Endothelial cell of umbilical vein (primary cell): ENCODE data around the gene SMOC1. TPM values are rescaled to one million over a fixed set of nuclear protein-coding genes. Genes with fewer than 3 reads are reported as not detected.

ENCODE experiments used
- BruUV-seq: library from RNA; stranded (reverse); fragments of 400-500 nt; replicated peaks from 2 replicates; lab custom pipeline; 2021; lab: Mats Ljungman, UMichigan
- CTCF ChIA-PET: fragments of 300-600, 350-600 bp; sonication (Branson Sonifier 250); formaldehyde crosslinking; loops from one replicate; lab custom pipeline; 2021; ENCODE audit warnings: antibody characterized with exemption, inconsistent platforms; lab: Charles Lee
- POLR2A ChIA-PET: fragments of 300-600, 350-600 bp; sonication (Branson Sonifier 250); formaldehyde crosslinking; loops from one replicate; lab custom pipeline; 2021; ENCODE audit warnings: antibody characterized with exemption, inconsistent platforms; lab: Charles Lee
- DNase-seq: peaks from one replicate; pipeline ENCODE4 v3.0.0-alpha.2; 2011; ENCODE audit warnings: low read depth, low spot score
- FAIRE-seq: peaks from 2 replicates; lab custom pipeline; 2011; peaks lifted over from hg19 to GRCh38; lab: Jason Lieb, UNC
- H2AFZ ChIP-seq: 2 replicates; pipeline ENCODE4 v1.6.0; 2012; ENCODE audit warnings: low read depth, low read length, control low read depth, inconsistent platforms
- H3K27ac ChIP-seq: 2 replicates; pipeline ENCODE4 v1.5.1; 2011; ENCODE audit warnings: low read depth, mild to moderate bottlenecking, control low read depth, low read length, moderate library complexity; ENCODE audit not compliant: insufficient read depth
- H3K27me3 ChIP-seq, 2 experiments: 2 replicates each; pipeline versions ENCODE4 v1.6.0 to v1.6.1; 2011; ENCODE audit warnings: low read length in 2 of 2, mixed read lengths in 1 of 2; ENCODE audit not compliant: control insufficient read depth in 2 of 2, insufficient read depth in 2 of 2
- H3K36me3 ChIP-seq, 2 experiments: 2 replicates in 1 of 2; 3 replicates in 1 of 2; pipeline ENCODE4 v1.5.1; 2011; ENCODE audit warnings: low read length in 2 of 2, mild to moderate bottlenecking in 1 of 2, moderate library complexity in 1 of 2; ENCODE audit not compliant: control insufficient read depth in 2 of 2, insufficient read depth in 2 of 2; ENCODE audit errors: extremely low read depth in 1 of 2
- H3K4me1 ChIP-seq: 3 replicates; pipeline ENCODE4 v1.5.1; 2011; ENCODE audit warnings: mild to moderate bottlenecking, low read length; ENCODE audit not compliant: control insufficient read depth, insufficient read depth; ENCODE audit errors: extremely low read depth
- H3K4me2 ChIP-seq: 2 replicates; pipeline ENCODE4 v1.6.1; 2011; ENCODE audit warnings: low read length, control low read depth, mixed read lengths; ENCODE audit not compliant: insufficient read depth
- H3K4me3 ChIP-seq, 3 experiments: fragments of 200-600 bp in 1 of 3; sonication (generic), shearing (Covaris generic) in 1 of 3; replicated peaks in 1 of 3; 2 replicates each; pipeline ENCODE4 v1.5.1; 2011 to 2016; ENCODE audit warnings: control low read depth in 3 of 3, low read length in 3 of 3, mild to moderate bottlenecking in 2 of 3, inconsistent platforms in 1 of 3, low read depth in 1 of 3, moderate library complexity in 1 of 3; ENCODE audit not compliant: insufficient read depth in 1 of 3
- H3K79me2 ChIP-seq: 2 replicates; pipeline ENCODE4 v1.6.0; 2012; ENCODE audit warnings: low read length, inconsistent platforms; ENCODE audit not compliant: control insufficient read depth, insufficient read depth
- H3K9ac ChIP-seq: replicated peaks from 2 replicates; pipeline ENCODE3; 2011; ENCODE audit warnings: low read length, control low read depth; ENCODE audit not compliant: insufficient read depth; ENCODE audit errors: extremely low read depth
- H3K9me1 ChIP-seq: replicated peaks from 3 replicates; pipeline ENCODE4 v1.6.0; 2011; ENCODE audit warnings: mild to moderate bottlenecking, low read length; ENCODE audit not compliant: control insufficient read depth, insufficient read depth; ENCODE audit errors: extremely low read depth
- H3K9me3 ChIP-seq: replicated peaks from 2 replicates; pipeline ENCODE4 v1.5.1; 2012; ENCODE audit warnings: low read length, inconsistent platforms; ENCODE audit not compliant: control insufficient read depth, insufficient read depth
- H4K20me1 ChIP-seq: replicated peaks from 2 replicates; pipeline ENCODE3; 2011; ENCODE audit warnings: mild to moderate bottlenecking, low read length; ENCODE audit not compliant: control insufficient read depth, insufficient read depth; ENCODE audit errors: extremely low read depth
- EZH2 ChIP-seq: IDR thresholded peaks from 2 replicates; pipeline ENCODE4 v1.6.1; 2012; ENCODE audit warnings: borderline replicate concordance, low read depth, mild to moderate bottlenecking, moderate library complexity, low read length, inconsistent platforms; ENCODE audit not compliant: severe bottlenecking
- FOS ChIP-seq: IDR thresholded peaks from 2 replicates; pipeline ENCODE4 v1.6.1; 2011; ENCODE audit warnings: mild to moderate bottlenecking, low read length, moderate library complexity, borderline replicate concordance; ENCODE audit not compliant: insufficient read depth
- GATA2 ChIP-seq: IDR thresholded peaks from 2 replicates; pipeline ENCODE4 v1.7.0; 2011; ENCODE audit warnings: low read depth, mild to moderate bottlenecking, moderate library complexity, mixed read lengths, low read length; ENCODE audit not compliant: insufficient read length, insufficient read depth
- JUN ChIP-seq: IDR thresholded peaks from 2 replicates; pipeline ENCODE4 v1.6.1; 2011; ENCODE audit warnings: borderline replicate concordance, low read depth; ENCODE audit not compliant: insufficient read length, insufficient read depth
- MYC ChIP-seq: IDR thresholded peaks from one replicate; pipeline ENCODE4 v1.6.1; 2011; ENCODE audit warnings: mild to moderate bottlenecking, low read depth, low read length
- POLR2A ChIP-seq: IDR thresholded peaks from 2 replicates; pipeline ENCODE4 v1.6.1; 2012; ENCODE audit warnings: low read depth, mild to moderate bottlenecking, control low read depth, low read length
- POLR2AphosphoS5 ChIP-seq: IDR thresholded peaks from 2 replicates; pipeline ENCODE4 v1.6.1; 2012; ENCODE audit warnings: low read depth, mild to moderate bottlenecking, control low read depth, low read length, moderate library complexity; ENCODE audit not compliant: insufficient read depth
- dilution Hi-C: fragments of 300-500 bp; cut with MboI; formaldehyde crosslinking; loops from one replicate; pipeline ENCODE4 v1.15.0; 2019; ENCODE audit warnings: low sequenced_read_pairs; ENCODE audit not compliant: extremely low pct_ligation_motif_present
- intact Hi-C: fragments of 100-400 bp; cut with micrococcal nuclease; formaldehyde crosslinking; loops from one replicate; pipeline ENCODE4 v1.10.0; 2022
- polyA plus RNA-seq, 4 experiments: library from polyadenylated mRNA; depleted of rRNA in 3 of 4; stranded (reverse) in 3 of 4; unstranded in 1 of 4; fragments of >200 nt; gene quantifications; 2 replicates each; pipeline versions ENCODE4 v1.2.1 to v1.2.3, GENCODE V29; 2011 to 2012; ENCODE audit warnings: missing spikeins in 1 of 4
- total RNA-seq: library from RNA; stranded (reverse); gene quantifications from 2 replicates; pipeline ENCODE4 v1.2.3, GENCODE V29; 2021
- TF ChIP-seq, protein P1 (sequence below), 2 donors: IDR thresholded peaks; 1 replicate in 1 of 2; 2 replicates in 1 of 2; pipeline ENCODE4 v1.5.1; 2011; ENCODE audit warnings: low read length in 2 of 2, mild to moderate bottlenecking in 2 of 2, moderate library complexity in 2 of 2, control low read depth in 1 of 2, inconsistent platforms in 1 of 2, low read depth in 1 of 2; ENCODE audit not compliant: insufficient read depth in 1 of 2; ENCODE audit errors: extremely low read depth in 1 of 2
- TF ChIP-seq, protein P2 (sequence below): IDR thresholded peaks from 2 replicates; pipeline ENCODE4 v1.6.1; 2011; ENCODE audit not compliant: insufficient read depth, insufficient read length

SMOC1 gene
- total and polyA plus RNA-seq, 2 donors (not counting 3 experiments of a cell fraction or from before 2014, with no cell fraction given), result 0.97 to 1.1 TPM

DNA sequence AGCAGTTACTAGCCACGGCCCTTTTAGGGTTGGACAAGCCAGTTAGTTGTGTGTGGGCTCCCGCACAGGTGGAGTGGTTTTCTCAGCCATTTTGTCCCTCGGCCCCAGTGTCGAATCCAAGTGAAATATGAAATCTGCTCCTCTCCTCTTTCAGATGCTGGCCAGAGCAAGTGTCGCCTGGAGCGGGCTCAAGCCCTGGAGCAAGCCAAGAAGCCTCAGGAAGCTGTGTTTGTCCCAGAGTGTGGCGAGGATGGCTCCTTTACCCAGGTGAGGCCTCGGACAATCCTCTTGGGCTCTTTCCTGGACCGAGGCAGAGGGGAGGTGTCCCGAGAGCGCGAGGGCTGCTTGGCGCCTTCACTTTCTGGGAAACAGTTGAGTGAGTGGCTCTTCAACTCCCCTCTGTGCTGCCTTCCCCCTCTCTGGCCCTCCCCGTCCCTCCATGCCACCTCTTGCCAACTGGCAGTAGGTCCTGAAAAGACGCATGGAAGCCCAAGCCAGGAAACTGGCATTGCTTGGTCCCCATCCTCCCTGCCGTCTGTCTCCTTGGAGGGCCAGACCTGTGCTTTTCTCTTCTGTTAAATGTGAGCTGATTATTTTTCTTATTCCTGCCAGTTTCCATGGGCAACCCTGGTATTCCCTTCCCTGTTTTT lies 74.2 kb downstream of the SMOC1 start:
- FAIRE-seq (no peak), DNase-seq (no peak)
- Histone ChIP-seq H4K20me1 (no peaks in the 10 kb centered on the region), H3K9ac (no peak overlapping the region), H3K4me3 (no peak overlapping the region), H3K27ac (no peak overlapping the region), H3K36me3 (no peaks in the 10 kb centered on the region), H3K79me2 (no peaks in the 10 kb centered on the region), H3K9me3 (no peaks in the 10 kb centered on the region), H2AFZ (no peak overlapping the region), H3K9me1 (no peaks in the 10 kb centered on the region), H3K4me2 (no peak overlapping the region), H3K27me3 (no peaks in the 10 kb centered on the region), H3K4me1 (no peaks in the 10 kb centered on the region)
- BruUV-seq, result no TSS peak
- intact Hi-C loops, result no loop called here
- TF ChIP-seq, protein P1, sequence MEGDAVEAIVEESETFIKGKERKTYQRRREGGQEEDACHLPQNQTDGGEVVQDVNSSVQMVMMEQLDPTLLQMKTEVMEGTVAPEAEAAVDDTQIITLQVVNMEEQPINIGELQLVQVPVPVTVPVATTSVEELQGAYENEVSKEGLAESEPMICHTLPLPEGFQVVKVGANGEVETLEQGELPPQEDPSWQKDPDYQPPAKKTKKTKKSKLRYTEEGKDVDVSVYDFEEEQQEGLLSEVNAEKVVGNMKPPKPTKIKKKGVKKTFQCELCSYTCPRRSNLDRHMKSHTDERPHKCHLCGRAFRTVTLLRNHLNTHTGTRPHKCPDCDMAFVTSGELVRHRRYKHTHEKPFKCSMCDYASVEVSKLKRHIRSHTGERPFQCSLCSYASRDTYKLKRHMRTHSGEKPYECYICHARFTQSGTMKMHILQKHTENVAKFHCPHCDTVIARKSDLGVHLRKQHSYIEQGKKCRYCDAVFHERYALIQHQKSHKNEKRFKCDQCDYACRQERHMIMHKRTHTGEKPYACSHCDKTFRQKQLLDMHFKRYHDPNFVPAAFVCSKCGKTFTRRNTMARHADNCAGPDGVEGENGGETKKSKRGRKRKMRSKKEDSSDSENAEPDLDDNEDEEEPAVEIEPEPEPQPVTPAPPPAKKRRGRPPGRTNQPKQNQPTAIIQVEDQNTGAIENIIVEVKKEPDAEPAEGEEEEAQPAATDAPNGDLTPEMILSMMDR (IDR thresholded peaks at IDR 0.05; ENCODE audit: extremely low read depth in 1 of 2, insufficient read depth in 1 of 2, low read depth in 1 of 2, low read length in 2 of 2), result no peak
- TF ChIP-seq FOS (no peak), GATA2 (no peak), POLR2AphosphoS5 (no peak), MYC (no peak), POLR2A (no peak), EZH2 (no peak), JUN (no peak)
- TF ChIP-seq, protein P2, sequence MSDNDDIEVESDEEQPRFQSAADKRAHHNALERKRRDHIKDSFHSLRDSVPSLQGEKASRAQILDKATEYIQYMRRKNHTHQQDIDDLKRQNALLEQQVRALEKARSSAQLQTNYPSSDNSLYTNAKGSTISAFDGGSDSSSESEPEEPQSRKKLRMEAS, result no peak
- ChIA-PET CTCF (no interaction called here), POLR2A (no interaction called here)
- dilution Hi-C loops, result no loop called here
